Central memory CD8-positive, alpha-beta T cell (primary cell): ENCODE measurements around the gene CEACAM5.
"Not testable (repeated sequence)": the region's sequence is repeated elsewhere in the genome, so short reads cannot be mapped to it uniquely, and the experiment has no call there.

Source experiments
- ATAC-seq: fragments of 150-1000 bp; cut with Tn5 transposase; replicated peaks from 2 replicates; pipeline ENCODE4 v1.10.0; 2022; ENCODE audit warnings: mild to moderate bottlenecking, moderate FRiP score, moderate number of reproducible peaks; ENCODE audit not compliant: poor library complexity, severe bottlenecking; ENCODE audit errors: extremely low read depth
- DNase-seq, 2 donors: peaks; one replicate each; pipeline ENCODE4 v3.0.0; 2021; ENCODE audit warnings: low spot score in 2 of 2
- H3K27ac Mint-ChIP-seq: one replicate; pipeline ENCODE4 v1.8.0; 2022; ENCODE audit warnings: low read depth, mild to moderate bottlenecking, moderate library complexity, mixed read lengths
- H3K27me3 Mint-ChIP-seq: one replicate; pipeline ENCODE4 v1.8.0; 2022; ENCODE audit warnings: mixed read lengths
- H3K36me3 Mint-ChIP-seq: one replicate; pipeline ENCODE4 v1.8.0; 2022; ENCODE audit warnings: mild to moderate bottlenecking, moderate library complexity, mixed read lengths; ENCODE audit not compliant: insufficient read depth
- H3K4me1 Mint-ChIP-seq: one replicate; pipeline ENCODE4 v1.8.0; 2022; ENCODE audit warnings: mixed read lengths
- H3K4me3 Mint-ChIP-seq: one replicate; pipeline ENCODE4 v1.8.0; 2022; ENCODE audit warnings: mild to moderate bottlenecking, moderate library complexity, mixed read lengths
- H3K9me3 Mint-ChIP-seq: one replicate; pipeline ENCODE4 v1.8.0; 2022; ENCODE audit warnings: mixed read lengths

Gene CEACAM5

DNA sequence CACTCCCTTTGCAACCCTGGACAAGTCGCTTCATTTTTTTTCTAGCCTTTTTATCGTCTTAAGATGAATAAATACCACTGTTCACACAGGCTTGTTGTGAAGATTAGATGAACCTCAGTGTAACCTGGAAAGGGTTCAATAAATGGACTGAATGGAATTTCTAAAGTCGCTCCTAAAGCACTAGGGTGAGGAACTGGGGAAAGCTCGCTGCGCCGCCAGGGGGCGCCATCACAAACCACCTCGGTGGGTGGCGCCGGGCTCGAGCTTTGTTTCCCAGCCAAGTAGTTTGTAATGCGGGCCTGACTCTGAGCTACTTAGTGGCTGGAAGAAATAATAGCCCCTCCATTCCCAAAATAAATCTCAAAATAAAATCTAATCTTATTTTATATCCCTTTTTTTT lies 44.7 kb downstream of the CEACAM5 start:
- H3K27ac Mint-ChIP-seq, result no peak overlapping the region
- H3K9me3 Mint-ChIP-seq, result no peaks in the 10 kb centered on the region
- peak; percentile 38 to 62 for DNase-seq
- no peak overlapping the region for H3K4me3 Mint-ChIP-seq
- H3K4me1 Mint-ChIP-seq, result no peaks in the 10 kb centered on the region
- peaks cover 51% of the 10 kb centered on the region for H3K27me3 Mint-ChIP-seq
- ATAC-seq, result peak; percentile 78
- H3K36me3 Mint-ChIP-seq, result no peaks in the 10 kb centered on the region

DNA sequence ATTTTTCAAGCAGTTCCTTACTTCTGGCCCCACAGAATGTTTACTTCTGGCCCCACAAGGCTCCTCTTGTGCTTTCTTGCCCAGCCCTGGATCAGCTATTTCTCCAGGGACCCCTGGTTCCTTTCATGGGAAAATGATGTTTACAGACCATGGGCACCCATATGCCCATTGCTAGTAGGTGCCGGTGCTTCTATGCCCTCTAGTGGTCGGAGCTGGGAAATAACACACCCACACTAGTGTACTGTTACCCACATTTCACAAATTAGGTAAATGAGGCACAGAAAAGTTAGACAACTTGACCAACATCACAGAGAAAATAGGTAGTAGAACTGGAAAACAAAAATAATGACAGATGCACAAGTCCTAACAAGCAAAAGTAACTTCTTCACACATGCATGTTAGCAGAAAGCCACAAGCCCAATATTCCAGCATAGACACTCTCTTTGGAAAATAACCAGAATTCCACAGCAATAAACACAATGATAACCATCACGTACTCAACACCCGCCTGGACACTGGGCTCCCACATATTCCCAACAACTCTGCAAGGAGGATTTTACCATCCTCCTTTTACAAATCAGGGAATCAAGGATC lies 45.6 kb downstream of the CEACAM5 start:
- Mint-ChIP-seq H3K9me3 (no peaks in the 10 kb centered on the region), H3K4me1 (no peaks in the 10 kb centered on the region), H3K27me3 (peaks cover 42% of the 10 kb centered on the region), H3K4me3 (no peak overlapping the region), H3K27ac (no peak overlapping the region), H3K36me3 (no peaks in the 10 kb centered on the region)
- ATAC-seq (peak; percentile 87), DNase-seq (peak; percentile 55 to 61)

DNA sequence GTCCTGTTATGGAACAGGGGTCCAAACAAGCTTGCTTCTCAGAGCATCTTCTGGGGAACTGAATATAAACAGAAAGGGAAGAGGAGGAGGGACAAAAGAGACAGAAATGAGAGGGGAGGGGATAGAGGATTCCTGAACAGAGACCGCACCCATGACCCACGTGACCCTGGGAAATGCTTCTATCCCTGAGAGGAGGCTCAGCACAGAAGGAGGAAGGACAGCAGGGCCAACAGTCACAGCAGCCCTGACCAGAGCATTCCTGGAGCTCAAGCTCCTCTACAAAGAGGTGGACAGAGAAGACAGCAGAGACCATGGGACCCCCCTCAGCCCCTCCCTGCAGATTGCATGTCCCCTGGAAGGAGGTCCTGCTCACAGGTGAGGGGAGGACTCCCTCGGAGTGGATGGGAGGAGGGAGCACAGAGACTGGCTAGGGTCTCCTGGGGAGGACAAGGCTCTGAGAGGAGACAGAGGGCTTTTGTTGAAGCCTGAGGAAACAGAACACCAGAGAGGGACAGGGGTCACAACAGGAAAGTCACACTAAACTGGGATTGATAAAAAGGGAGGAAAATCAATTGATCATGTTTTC lies 47.0 kb downstream of the CEACAM5 start, which contains the start of gene CEACAM6:
Gene CEACAM6, plus strand, starts transcription at position 203 of the 586 bp plus-strand sequence. Its CDS starts 109 bp downstream, at position 312.
- no peak within 1 kb of the TSS for H3K4me3 Mint-ChIP-seq
- no peak for DNase-seq
- no peaks in the 10 kb centered on the region for H3K4me1 Mint-ChIP-seq
- H3K27me3 Mint-ChIP-seq, result peaks cover 46% of the 10 kb centered on the region
- no peak within 1 kb of the TSS for H3K27ac Mint-ChIP-seq
- no peaks in the 10 kb centered on the region for H3K9me3 Mint-ChIP-seq
- H3K36me3 Mint-ChIP-seq, result no peaks in the 10 kb centered on the region
- ATAC-seq, result no peak

DNA sequence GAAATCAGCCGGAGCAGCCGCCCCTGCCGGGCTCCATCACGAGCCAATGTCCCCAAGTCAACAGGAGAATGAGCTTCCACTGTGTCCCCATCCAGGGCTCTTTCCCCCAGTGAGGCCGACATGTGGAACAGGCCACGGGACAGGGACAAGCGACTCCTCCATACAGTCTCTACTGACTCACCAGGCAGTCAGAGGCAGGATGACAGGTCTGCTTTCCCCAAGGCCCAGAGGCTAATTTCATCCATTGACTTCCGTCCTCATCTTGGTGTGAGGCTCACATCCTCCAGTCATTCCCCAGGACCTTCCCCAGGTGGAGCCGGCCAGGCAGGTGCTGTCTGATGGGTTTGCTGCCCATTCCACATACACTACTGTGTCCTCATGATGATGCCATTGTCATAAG lies 50.4 kb downstream of the CEACAM5 start:
- H3K4me3 Mint-ChIP-seq, result no peak overlapping the region
- H3K4me1 Mint-ChIP-seq, result no peaks in the 10 kb centered on the region
- no peak for ATAC-seq
- H3K27me3 Mint-ChIP-seq, result peaks cover 57% of the 10 kb centered on the region
- DNase-seq, result no peak
- no peak overlapping the region for H3K27ac Mint-ChIP-seq
- H3K9me3 Mint-ChIP-seq, result no peaks in the 10 kb centered on the region
- H3K36me3 Mint-ChIP-seq, result no peaks in the 10 kb centered on the region

DNA sequence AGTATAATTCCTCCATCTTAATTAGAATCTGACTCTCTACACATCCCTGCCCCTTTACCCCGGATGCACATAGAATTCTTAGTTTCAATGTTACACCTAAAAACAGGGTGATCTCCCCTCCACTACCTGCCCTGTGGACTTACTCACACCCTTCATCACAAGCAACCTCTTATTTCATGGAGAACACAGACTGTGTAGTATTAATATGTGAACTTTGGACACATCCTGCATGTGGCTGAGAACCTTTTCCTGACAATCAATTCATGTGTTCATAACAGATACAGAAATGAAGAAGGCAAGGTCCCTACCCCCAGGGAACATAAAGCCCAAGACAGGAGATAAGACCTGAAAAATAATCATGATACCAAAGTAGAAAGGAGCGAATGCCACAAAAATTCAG lies 58.7 kb downstream of the CEACAM5 start:
- no peak overlapping the region for H3K4me3 Mint-ChIP-seq
- DNase-seq (no peak), ATAC-seq (no peak)
- H3K36me3 Mint-ChIP-seq, result no peaks in the 10 kb centered on the region
- H3K27ac Mint-ChIP-seq, result no peak overlapping the region
- H3K4me1 Mint-ChIP-seq, result no peaks in the 10 kb centered on the region
- H3K9me3 Mint-ChIP-seq, result no peaks in the 10 kb centered on the region
- peaks cover 68% of the 10 kb centered on the region for H3K27me3 Mint-ChIP-seq

DNA sequence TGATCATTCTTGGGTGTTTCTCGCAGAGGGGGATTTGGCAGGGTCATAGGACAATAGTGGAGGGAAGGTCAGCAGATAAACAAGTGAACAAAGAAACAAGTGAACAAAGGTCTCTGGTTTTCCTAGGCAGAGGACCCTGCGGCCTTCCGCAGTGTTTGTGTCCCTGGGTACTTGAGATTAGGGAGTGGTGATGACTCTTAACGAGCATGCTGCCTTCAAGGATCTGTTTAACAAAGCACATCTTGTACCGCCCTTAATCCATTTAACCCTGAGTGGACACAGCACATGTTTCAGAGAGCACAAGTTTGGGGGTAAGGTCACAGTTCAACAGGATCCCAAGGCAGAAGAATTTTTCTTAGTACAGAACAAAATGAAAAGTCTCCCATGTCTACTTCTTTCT lies 59.7 kb downstream of the CEACAM5 start:
- not testable (repeated sequence) for H3K9me3 Mint-ChIP-seq, H3K4me3 Mint-ChIP-seq, DNase-seq, H3K36me3 Mint-ChIP-seq, H3K4me1 Mint-ChIP-seq, H3K27ac Mint-ChIP-seq, ATAC-seq
- H3K27me3 Mint-ChIP-seq, result peaks cover 68% of the 10 kb centered on the region

DNA sequence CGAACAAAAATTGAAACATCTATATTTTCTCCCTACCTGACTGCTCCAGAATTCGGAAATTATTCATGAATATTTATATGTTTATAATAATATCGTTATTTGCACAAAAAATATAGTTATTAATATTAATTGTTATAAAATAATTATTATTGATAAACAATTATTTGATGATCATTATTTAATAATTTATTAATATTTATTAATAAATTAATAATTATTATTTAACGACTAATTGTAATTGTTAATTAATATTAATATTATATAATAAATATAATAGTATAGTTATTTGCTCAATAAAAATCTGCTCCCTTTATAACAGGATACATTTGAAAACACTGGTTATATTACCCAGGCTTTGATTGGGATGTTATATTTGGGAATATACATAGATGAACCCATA lies 61.2 kb downstream of the CEACAM5 start:
- H3K27ac Mint-ChIP-seq, result no peak overlapping the region
- no peaks in the 10 kb centered on the region for H3K36me3 Mint-ChIP-seq
- ATAC-seq, result no peak
- H3K27me3 Mint-ChIP-seq, result peaks cover 73% of the 10 kb centered on the region
- no peaks in the 10 kb centered on the region for H3K9me3 Mint-ChIP-seq
- DNase-seq, result no peak
- no peak overlapping the region for H3K4me3 Mint-ChIP-seq
- peaks cover 18% of the 10 kb centered on the region for H3K4me1 Mint-ChIP-seq

DNA sequence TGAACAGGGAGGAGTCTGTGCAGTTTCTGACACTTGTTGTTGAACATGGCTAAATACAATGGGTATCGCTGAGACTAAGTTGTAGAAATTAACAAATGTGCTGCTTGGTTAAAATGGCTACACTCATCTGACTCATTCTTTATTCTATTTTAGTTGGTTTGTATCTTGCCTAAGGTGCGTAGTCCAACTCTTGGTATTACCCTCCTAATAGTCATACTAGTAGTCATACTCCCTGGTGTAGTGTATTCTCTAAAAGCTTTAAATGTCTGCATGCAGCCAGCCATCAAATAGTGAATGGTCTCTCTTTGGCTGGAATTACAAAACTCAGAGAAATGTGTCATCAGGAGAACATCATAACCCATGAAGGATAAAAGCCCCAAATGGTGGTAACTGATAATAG lies 63.0 kb downstream of the CEACAM5 start:
- Mint-ChIP-seq H3K4me3 (no peak overlapping the region), H3K36me3 (no peaks in the 10 kb centered on the region), H3K27me3 (peaks cover 72% of the 10 kb centered on the region), H3K27ac (no peak overlapping the region), H3K9me3 (no peaks in the 10 kb centered on the region), H3K4me1 (peaks cover 20% of the 10 kb centered on the region)
- ATAC-seq (no peak), DNase-seq (no peak)

DNA sequence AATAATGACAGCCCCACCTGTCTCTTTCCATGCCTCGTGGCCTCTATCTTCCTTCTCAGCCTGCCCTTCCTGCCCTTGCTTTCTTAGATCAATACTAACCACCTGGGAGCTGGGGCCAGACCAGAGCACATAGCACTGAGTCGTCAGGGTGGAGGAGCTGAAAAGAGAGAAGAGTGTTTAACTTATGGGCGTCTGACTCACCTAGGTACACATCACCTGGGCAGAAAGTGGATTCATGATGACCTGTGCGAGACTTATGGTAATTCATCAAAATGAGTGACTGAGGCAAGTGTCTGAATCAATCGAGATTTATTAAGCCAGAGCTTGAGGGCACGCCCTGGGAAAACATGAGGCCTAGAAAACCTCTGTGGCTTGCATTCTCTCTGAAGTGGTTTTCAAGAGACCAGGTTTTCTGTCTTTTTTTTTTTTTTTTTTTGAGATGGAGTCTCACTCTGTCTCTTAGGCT lies 66.1 kb downstream of the CEACAM5 start:
- DNase-seq (no peak), ATAC-seq (peak; percentile 73)
- no peak overlapping the region for H3K4me3 Mint-ChIP-seq
- no peaks in the 10 kb centered on the region for H3K36me3 Mint-ChIP-seq
- peaks cover 20% of the 10 kb centered on the region for H3K4me1 Mint-ChIP-seq
- H3K27me3 Mint-ChIP-seq, result peaks cover 85% of the 10 kb centered on the region
- no peaks in the 10 kb centered on the region for H3K9me3 Mint-ChIP-seq
- no peak overlapping the region for H3K27ac Mint-ChIP-seq

DNA sequence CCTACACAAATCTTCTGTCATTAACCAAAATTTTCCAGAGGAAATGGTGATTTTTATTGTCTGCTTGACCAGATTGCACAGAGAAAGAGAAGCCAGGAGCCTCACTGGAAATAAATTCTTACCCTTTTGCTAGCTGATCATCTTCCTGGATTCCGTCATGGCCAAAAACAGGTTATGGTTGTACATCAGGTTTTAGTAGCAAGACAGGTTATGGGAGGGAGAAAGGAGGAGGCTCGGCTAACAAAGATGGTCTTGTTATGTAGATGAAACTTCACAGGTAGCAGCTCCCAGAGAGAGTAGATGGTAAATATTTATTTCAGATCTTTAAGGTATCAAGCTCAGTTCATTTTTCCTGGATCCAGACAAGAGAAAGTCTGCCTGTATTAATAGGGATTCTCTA lies 68.3 kb downstream of the CEACAM5 start:
- DNase-seq (no peak), ATAC-seq (no peak)
- H3K4me1 Mint-ChIP-seq, result peaks cover 20% of the 10 kb centered on the region
- no peak overlapping the region for H3K4me3 Mint-ChIP-seq
- no peaks in the 10 kb centered on the region for H3K36me3 Mint-ChIP-seq
- H3K27me3 Mint-ChIP-seq, result peaks cover 90% of the 10 kb centered on the region
- H3K27ac Mint-ChIP-seq, result no peak overlapping the region
- no peaks in the 10 kb centered on the region for H3K9me3 Mint-ChIP-seq
